Panc1 (cell line): ENCODE data around the gene ADGRD1. TPM values are rescaled to one million over a fixed set of nuclear protein-coding genes. Genes with fewer than 3 reads are reported as not detected.

Source experiments
- ATAC-seq: fragments of 200-7000 bp; cut with Tn5 transposase; 2 replicates; pipeline ENCODE4 v1.9.1; 2020; ENCODE audit warnings: mild to moderate bottlenecking, moderate library complexity
- BruUV-seq: library from RNA; stranded (reverse); fragments of 400-500 nt; replicated peaks from 2 replicates; lab custom pipeline; 2021; lab: Mats Ljungman, UMichigan
- CTCF ChIA-PET: fragments of 300-600 bp; sonication (Branson Sonifier 250); formaldehyde crosslinking; loops from one replicate; lab custom pipeline; 2022; ENCODE audit warnings: antibody characterized with exemption; lab: Charles Lee
- POLR2A ChIA-PET: fragments of 300-600 bp; sonication (Branson Sonifier 250); formaldehyde crosslinking; loops from one replicate; lab custom pipeline; 2022; ENCODE audit warnings: antibody characterized with exemption; lab: Charles Lee
- DNase-seq: peaks from one replicate; pipeline ENCODE4 v3.0.0-alpha.2; 2010; ENCODE audit warnings: low read depth, low spot score
- H3K27ac ChIP-seq: 2 replicates; pipeline ENCODE4 v1.5.1; 2011; ENCODE audit warnings: mild to moderate bottlenecking, low read length, inconsistent platforms
- H3K27me3 ChIP-seq: fragments of 200-500 bp; sonication (Bioruptor generic); 2 replicates; pipeline ENCODE4 v1.6.0; 2014; ENCODE audit warnings: low read length, inconsistent platforms; ENCODE audit not compliant: control insufficient read depth, insufficient read depth
- H3K36me3 ChIP-seq: fragments of 200-500 bp; sonication (Bioruptor generic); 2 replicates; pipeline ENCODE4 v1.5.1; 2014; ENCODE audit warnings: inconsistent platforms, mild to moderate bottlenecking, low read length, moderate library complexity; ENCODE audit not compliant: control insufficient read depth, insufficient read depth
- H3K4me1 ChIP-seq: 2 replicates; pipeline ENCODE4 v1.5.1; 2011; ENCODE audit warnings: inconsistent platforms, mild to moderate bottlenecking, low read length, moderate library complexity; ENCODE audit not compliant: control insufficient read depth, insufficient read depth
- H3K4me3 ChIP-seq, 2 experiments: 2 replicates each; pipeline ENCODE4 v1.5.1; 2011 to 2012; ENCODE audit warnings: low read depth in 2 of 2, low read length in 2 of 2, mild to moderate bottlenecking in 2 of 2, inconsistent platforms in 1 of 2, moderate library complexity in 1 of 2
- H3K9me3 ChIP-seq: fragments of 200-500 bp; sonication (Bioruptor generic); 2 replicates; pipeline ENCODE4 v1.5.1; 2014; ENCODE audit warnings: low read depth, mild to moderate bottlenecking, inconsistent platforms, low read length, moderate library complexity; ENCODE audit not compliant: control insufficient read depth, insufficient read depth
- POLR2AphosphoS5 ChIP-seq: IDR thresholded peaks from 2 replicates; pipeline ENCODE4 v1.6.1; 2012; ENCODE audit warnings: mild to moderate bottlenecking, low read depth, low read length, moderate library complexity
- REST ChIP-seq, 2 experiments: IDR thresholded peaks; 2 replicates each; pipeline ENCODE4 v1.6.1; 2011 to 2012; ENCODE audit warnings: low read depth in 2 of 2, control low read depth in 1 of 2, low read length in 1 of 2, mild to moderate bottlenecking in 1 of 2, moderate library complexity in 1 of 2; ENCODE audit not compliant: insufficient read depth in 1 of 2
- SIN3A ChIP-seq: IDR thresholded peaks from 2 replicates; pipeline ENCODE4 v1.6.1; 2012; ENCODE audit warnings: low read depth, mild to moderate bottlenecking, low read length, moderate library complexity, borderline replicate concordance; ENCODE audit not compliant: insufficient read depth
- TCF7L2 ChIP-seq: IDR thresholded peaks from 2 replicates; pipeline ENCODE4 v1.6.1; 2011; ENCODE audit warnings: mild to moderate bottlenecking, low read depth, low read length, inconsistent platforms
- in situ Hi-C: cut with HindIII; loops from 2 replicates; pipeline ENCODE4 v1.10.0; 2016; ENCODE audit warnings: low sequenced_read_pairs, low pct_unique_long_range_greater_than_20kb
- intact Hi-C: fragments of 100-400 bp; cut with micrococcal nuclease; formaldehyde crosslinking; loops from one replicate; pipeline ENCODE4 v1.10.0; 2022; ENCODE audit not compliant: unreplicated experiment
- total RNA-seq: library from RNA; stranded (reverse); gene quantifications from one replicate; pipeline ENCODE4 v1.2.1, GENCODE V29; 2021; ENCODE audit not compliant: unreplicated experiment
- TF ChIP-seq, protein P1 (sequence below): fragments of 450-650 bp; IDR thresholded peaks from 2 replicates; pipeline ENCODE4 v1.5.1; 2017; ENCODE audit warnings: mild to moderate bottlenecking

The ADGRD1 gene
- total RNA-seq, 1 experiment from 2014 or later: 0.21 TPM

GRCh38 chr12:130970165-130970907, 16.6 kb downstream of the ADGRD1 start:
- H3K36me3 ChIP-seq: no peaks in the 10 kb centered on the region
- no peaks in the 10 kb centered on the region for H3K9me3 ChIP-seq
- H3K4me3 ChIP-seq: no peak overlapping the region
- POLR2A ChIA-PET: no interaction called here
- TF ChIP-seq, protein P1, sequence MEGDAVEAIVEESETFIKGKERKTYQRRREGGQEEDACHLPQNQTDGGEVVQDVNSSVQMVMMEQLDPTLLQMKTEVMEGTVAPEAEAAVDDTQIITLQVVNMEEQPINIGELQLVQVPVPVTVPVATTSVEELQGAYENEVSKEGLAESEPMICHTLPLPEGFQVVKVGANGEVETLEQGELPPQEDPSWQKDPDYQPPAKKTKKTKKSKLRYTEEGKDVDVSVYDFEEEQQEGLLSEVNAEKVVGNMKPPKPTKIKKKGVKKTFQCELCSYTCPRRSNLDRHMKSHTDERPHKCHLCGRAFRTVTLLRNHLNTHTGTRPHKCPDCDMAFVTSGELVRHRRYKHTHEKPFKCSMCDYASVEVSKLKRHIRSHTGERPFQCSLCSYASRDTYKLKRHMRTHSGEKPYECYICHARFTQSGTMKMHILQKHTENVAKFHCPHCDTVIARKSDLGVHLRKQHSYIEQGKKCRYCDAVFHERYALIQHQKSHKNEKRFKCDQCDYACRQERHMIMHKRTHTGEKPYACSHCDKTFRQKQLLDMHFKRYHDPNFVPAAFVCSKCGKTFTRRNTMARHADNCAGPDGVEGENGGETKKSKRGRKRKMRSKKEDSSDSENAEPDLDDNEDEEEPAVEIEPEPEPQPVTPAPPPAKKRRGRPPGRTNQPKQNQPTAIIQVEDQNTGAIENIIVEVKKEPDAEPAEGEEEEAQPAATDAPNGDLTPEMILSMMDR: no peak
- TF ChIP-seq REST (IDR thresholded peaks at IDR 0.05; ENCODE audit: insufficient read depth in 1 of 2, low read depth in 2 of 2, low read length in 1 of 2): no peak
- no peak for TF ChIP-seq SIN3A
- TF ChIP-seq POLR2AphosphoS5: no peak
- TF ChIP-seq TCF7L2: no peak
- in situ Hi-C loops: no loop called here
- CTCF ChIA-PET: no interaction called here
- no peak for ATAC-seq
- H3K27me3 ChIP-seq: peaks cover 12% of the 10 kb centered on the region
- intact Hi-C loops: no loop called here
- H3K4me1 ChIP-seq: no peaks in the 10 kb centered on the region; the same call in 1 of the 2 replicates
- H3K27ac ChIP-seq: no peak overlapping the region
- BruUV-seq: no TSS peak
- DNase-seq: no peak

- Histone ChIP-seq H3K27ac (no peak overlapping the region), H3K36me3 (no peaks in the 10 kb centered on the region), H3K4me3 (no peak overlapping the region), H3K27me3 (peaks cover 7% of the 10 kb centered on the region), H3K9me3 (no peaks in the 10 kb centered on the region), H3K4me1 (no peaks in the 10 kb centered on the region; the same call in 1 of the 2 replicates)
- no peak for DNase-seq
- ATAC-seq: no peak
- intact Hi-C loops (no loop called here), in situ Hi-C loops (no loop called here)
- CTCF ChIA-PET: no interaction called here
- POLR2A ChIA-PET: no interaction called here
- TF ChIP-seq REST (IDR thresholded peaks at IDR 0.05; ENCODE audit: insufficient read depth in 1 of 2, low read depth in 2 of 2, low read length in 1 of 2) (no peak), SIN3A (no peak), TCF7L2 (no peak), POLR2AphosphoS5 (no peak)
- TF ChIP-seq, protein P1: no peak
- no TSS peak for BruUV-seq
Measured at GRCh38 chr12:130970908-130971233, 17.2 kb downstream of the ADGRD1 start.
